Stomach (tissue), 9 donors: ENCODE results near the gene LYSMD4. TPM values are rescaled to one million over a fixed set of nuclear protein-coding genes. Genes with fewer than 3 reads are reported as not detected.
A peak's percentile ranks its signal among the peaks of the same experiment; 100 is the strongest.

Experiments
- DNase-seq, 2 donors: peaks; one replicate each; pipeline versions ENCODE4 v3.0.0 to v3.0.0-alpha.2; 2013 to 2019
- H3K27ac ChIP-seq, 5 donors: fragments of 200-600 bp in 4 of 5; sonication (generic) in 4 of 5; one replicate each; pipeline ENCODE4 v1.5.1; 2013 to 2019; ENCODE audit warnings: mild to moderate bottlenecking in 1 of 5, moderate library complexity in 1 of 5
- H3K27me3 ChIP-seq, 3 donors: fragments of 200-600 bp; sonication (generic); one replicate each; pipeline ENCODE4 v1.5.1; 2017 to 2019; ENCODE audit warnings: mixed run types in 1 of 3
- H3K36me3 ChIP-seq, 4 donors: fragments of 200-600 bp; sonication (generic); 1 replicate in 3 of 4; 2 replicates in 1 of 4; pipeline ENCODE4 v1.5.1; 2016 to 2019
- H3K4me1 ChIP-seq, 4 donors: fragments of 200-600 bp; sonication (generic); one replicate each; pipeline ENCODE4 v1.5.1; 2016 to 2019
- H3K4me3 ChIP-seq, 4 donors: fragments of 200-600 bp; sonication (generic) in 3 of 4; one replicate each; pipeline ENCODE4 v1.5.1; 2016 to 2019; ENCODE audit warnings: mild to moderate bottlenecking in 1 of 4
- H3K9me3 ChIP-seq, 4 donors: fragments of 200-600 bp; sonication (generic); one replicate each; pipeline ENCODE4 v1.5.1; 2016 to 2019
- CTCF ChIP-seq, 7 experiments: fragments of 450-650 bp in 4 of 7; fragments of 200-600 bp in 3 of 7; sonication (generic) in 3 of 7; IDR thresholded peaks; one replicate each; pipeline ENCODE4 v1.5.1; 2016 to 2019; ENCODE audit warnings: antibody characterized with exemption in 7 of 7, control low read depth in 2 of 7, mild to moderate bottlenecking in 1 of 7
- EP300 ChIP-seq: sonication (generic); formaldehyde crosslinking; IDR thresholded peaks from one replicate; pipeline ENCODE4 v1.6.1; 2017; ENCODE audit warnings: antibody characterized with exemption
- POLR2A ChIP-seq, 4 donors: fragments of 450-650 bp; IDR thresholded peaks; one replicate each; pipeline ENCODE4 v1.6.1; 2016; ENCODE audit warnings: antibody characterized with exemption in 4 of 4, control low read depth in 2 of 4, mild to moderate bottlenecking in 1 of 4, moderate library complexity in 1 of 4
- POLR2AphosphoS5 ChIP-seq, 3 donors: sonication (generic); formaldehyde crosslinking; IDR thresholded peaks; one replicate each; pipeline ENCODE4 v1.6.1; 2016; ENCODE audit warnings: antibody characterized with exemption in 3 of 3
- WGBS, 5 donors: extraction: QIAGEN DNeasy Blood & Tissue Kit in 3 of 5; methylation state at CpG; one replicate each; pipeline versions ENCODE4 v1.1.5 to v1.1.7; 2013 to 2018; 5-methylcytosine and 5-hydroxymethylcytosine counted together
- intact Hi-C: fragments of 100-400 bp; cut with DNase I; formaldehyde crosslinking; loops from one replicate; pipeline ENCODE4 v1.15.1; 2023; ENCODE audit warnings: low total_unique reads
- polyA plus RNA-seq, 3 donors: library from polyadenylated mRNA; stranded (reverse); fragments of 200-250 nt; gene quantifications; one replicate each; pipeline ENCODE4 v1.2.3, GENCODE V29; 2013
- total RNA-seq, 5 donors: library from RNA; depleted of rRNA; stranded (reverse); fragments of >200 nt; gene quantifications; one replicate each; pipeline versions ENCODE4 v1.1.0 to v1.2.3, GENCODE V29; 2014 to 2016
- donor health status: healthy with polysubstance abuse.
- donor health status: Bipolar disorder and iron deficiency.
- donor health status: healthy.

The LYSMD4 gene
- total and polyA plus RNA-seq, 8 donors: 4.2 to 106 (median 10.0) TPM

- no peak for DNase-seq
- TF ChIP-seq POLR2A (IDR thresholded peaks at IDR 0.05): no peak
- TF ChIP-seq EP300: no peak
- no peak for TF ChIP-seq CTCF (IDR thresholded peaks at IDR 0.05)
- TF ChIP-seq POLR2AphosphoS5 (IDR thresholded peaks at IDR 0.05): no peak
- 78 to 90% (median 79%) methylated on average over 7 of the region's 7 CpGs for WGBS, 5 donors
- Histone ChIP-seq H3K4me1 (peaks cover 5 to 41% (median 25%) of the 10 kb centered on the region in 4 donors), H3K9me3 (no peaks in the 10 kb centered on the region), H3K27ac (no peak overlapping the region), H3K27me3 (no peaks in the 10 kb centered on the region), H3K4me3 (no peak overlapping the region), H3K36me3 (peaks cover 0 to 11% (median 10%) of the 10 kb centered on the region in 4 donors)
- intact Hi-C loops: no loop called here
These were observed 12.7 kb downstream of the LYSMD4 start for GRCh38 chr15:99720533-99720932.

DNA sequence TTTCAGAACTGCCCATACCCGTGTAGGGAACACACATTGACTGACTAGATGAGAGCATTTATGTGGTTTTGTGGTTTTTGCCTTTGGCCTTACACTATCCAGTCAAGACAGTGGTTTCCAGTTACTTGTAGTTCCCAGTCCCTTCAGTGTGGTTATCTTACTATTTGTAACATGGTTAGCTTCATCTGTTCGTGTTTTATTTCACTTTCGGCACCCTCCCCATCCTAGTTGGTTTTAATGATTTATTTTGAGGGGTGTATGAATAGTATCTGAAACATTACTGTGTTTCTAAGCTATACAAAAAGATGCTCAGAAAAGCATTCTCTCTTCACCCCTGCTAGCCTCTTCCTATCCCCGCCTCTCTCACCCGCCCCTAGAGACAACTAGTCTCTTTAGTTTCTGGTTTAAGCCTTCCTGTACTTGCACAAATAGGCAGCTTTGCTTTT lies 14.1 kb downstream of the LYSMD4 start:
- H3K4me3 ChIP-seq: no peak overlapping the region
- WGBS, 5 donors: 73 to 84% (median 79%) methylated on average over 5 of the region's 5 CpGs
- intact Hi-C loops: no loop called here

DNA sequence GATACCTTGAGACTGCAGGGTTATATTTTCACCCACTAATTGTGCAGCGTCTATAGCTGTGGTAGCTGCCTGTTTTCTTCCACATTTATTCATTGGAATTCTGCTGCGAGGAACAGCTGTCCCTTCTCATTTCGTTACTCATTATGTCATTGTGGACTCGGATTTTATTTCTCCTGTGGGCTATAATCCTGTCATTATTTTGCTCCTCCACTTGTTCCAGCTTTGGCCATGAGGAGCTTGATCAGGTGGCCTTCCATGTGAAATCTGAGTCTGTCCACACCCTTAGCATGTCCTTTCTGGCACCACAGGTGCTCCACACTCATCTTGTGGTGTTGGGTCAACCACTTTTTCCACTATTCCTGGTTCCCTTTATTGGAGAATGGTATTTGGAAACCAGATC lies 14.8 kb downstream of the LYSMD4 start:
- Histone ChIP-seq H3K4me1 (peaks cover 5 to 41% (median 25%) of the 10 kb centered on the region in 4 donors), H3K9me3 (no peaks in the 10 kb centered on the region), H3K4me3 (no peak overlapping the region), H3K36me3 (peaks cover 0 to 32% (median 27%) of the 10 kb centered on the region in 4 donors), H3K27ac (peak overlapping the region in 1 of 5 donors; percentile 21), H3K27me3 (no peaks in the 10 kb centered on the region)
- intact Hi-C loops: no loop called here
- WGBS, 5 donors: 71 to 88% (median 81%) methylated on average over 4 of the region's 4 CpGs
- TF ChIP-seq EP300: no peak
- no peak for TF ChIP-seq POLR2AphosphoS5 (IDR thresholded peaks at IDR 0.05)
- no peak for TF ChIP-seq CTCF (IDR thresholded peaks at IDR 0.05)
- no peak for TF ChIP-seq POLR2A (IDR thresholded peaks at IDR 0.05)
- DNase-seq: no peak

More for the DNA sequence above, 14.1 kb downstream of the LYSMD4 start:
- no peak for TF ChIP-seq EP300
- peaks cover 5 to 41% (median 25%) of the 10 kb centered on the region in 4 donors for H3K4me1 ChIP-seq
- H3K27me3 ChIP-seq: no peaks in the 10 kb centered on the region
- DNase-seq: no peak
- H3K9me3 ChIP-seq: no peaks in the 10 kb centered on the region
- H3K36me3 ChIP-seq: peaks cover 0 to 26% (median 21%) of the 10 kb centered on the region in 4 donors
- no peak overlapping the region for H3K27ac ChIP-seq

GRCh38 chr15:99717161-99718009 lies 15.9 kb downstream of the LYSMD4 start:
- Histone ChIP-seq H3K27ac (peak overlapping the region in 3 of 5 donors; percentile 40 to 67 (median 55)), H3K27me3 (no peaks in the 10 kb centered on the region), H3K9me3 (no peaks in the 10 kb centered on the region), H3K36me3 (peaks cover 8 to 41% (median 36%) of the 10 kb centered on the region in 4 donors), H3K4me1 (peaks cover 5 to 43% (median 25%) of the 10 kb centered on the region in 4 donors), H3K4me3 (no peak overlapping the region)
- 57 to 65% (median 59%) methylated on average over 19 of the region's 19 CpGs for WGBS, 5 donors
- intact Hi-C loops: no loop called here
- DNase-seq: peak in 1 of 2 donors; percentile 65
- no peak for TF ChIP-seq EP300
- TF ChIP-seq CTCF (IDR thresholded peaks at IDR 0.05): no peak
- TF ChIP-seq POLR2A (IDR thresholded peaks at IDR 0.05): no peak
- TF ChIP-seq POLR2AphosphoS5 (IDR thresholded peaks at IDR 0.05): no peak
